Stimulated activated CD8-positive, alpha-beta memory T cell treated with anti-CD3 and anti-CD28 coated beads, Interleukin-12 subunit alpha, Interleukin-12 subunit beta, amount 100 ng/mL, for 4 hours (primary cell): ENCODE measurements around the gene PSME1.

Experiments
- DNase-seq: peaks from one replicate; pipeline ENCODE4 v3.0.0-alpha.2; 2020; ENCODE audit warnings: low read depth

PSME1 gene

GRCh38 chr14:24130380-24130716 is 5.6 kb upstream of the PSME1 start, which contains the start of gene FITM1:
Gene FITM1 (plus strand): TSS chr14:24130659. CDS start chr14:24131564, 905 bp downstream.
- DNase-seq = no peak

GRCh38 chr14:24130717-24131548 is 5.1 kb upstream of the PSME1 start:
- DNase-seq = no peak

- DNase-seq = no peak
Measured at GRCh38 chr14:24131549-24131966, 4.4 kb upstream of the PSME1 start.

- DNase-seq = no peak
Measured at GRCh38 chr14:24132061-24132685, 3.8 kb upstream of the PSME1 start.

GRCh38 chr14:24132976-24133375 is 3.0 kb upstream of the PSME1 start:
- no peak for DNase-seq

GRCh38 chr14:24133735-24134134 is 2.3 kb upstream of the PSME1 start:
- DNase-seq = no peak

GRCh38 chr14:24135584-24135833 is 485 bp upstream of the PSME1 start:
- DNase-seq = no peak

- DNase-seq = no peak
Measured at GRCh38 chr14:24136684-24137528, 912 bp downstream of the PSME1 start.

GRCh38 chr14:24137529-24138395 is 1.8 kb downstream of the PSME1 start:
- no peak for DNase-seq

GRCh38 chr14:24138396-24139271 is 2.6 kb downstream of the PSME1 start:
- no peak for DNase-seq

GRCh38 chr14:24139272-24139934 is 3.4 kb downstream of the PSME1 start:
- no peak for DNase-seq

GRCh38 chr14:24141097-24141880 is 5.3 kb downstream of the PSME1 start, which contains the start of gene EMC9:
Gene EMC9 (minus strand): TSS chr14:24141591. CDS start chr14:24141304, 287 bp downstream.
- DNase-seq = peak; percentile 98

- no peak for DNase-seq
Measured at GRCh38 chr14:24143511-24143910, 7.5 kb downstream of the PSME1 start.

- no peak for DNase-seq
Measured at GRCh38 chr14:24144451-24144850, 8.5 kb downstream of the PSME1 start.

GRCh38 chr14:24145219-24145618 is 9.2 kb downstream of the PSME1 start:
- no peak for DNase-seq

GRCh38 chr14:24145690-24146452 is 9.9 kb downstream of the PSME1 start:
- no peak for DNase-seq

GRCh38 chr14:24146453-24146977 is 10.5 kb downstream of the PSME1 start, which contains the start of gene PSME2:
Gene PSME2 (minus strand): TSS chr14:24146610. CDS start chr14:24146581, 29 bp downstream.
- DNase-seq = peak; percentile 73
